HepG2 (cell line): Measurements from ENCODE around the gene PIP5K1A. TPM values are rescaled to one million over a fixed set of nuclear protein-coding genes. Genes with fewer than 3 reads are reported as not detected.

ENCODE experiments used
- ATAC-seq: fragments of 200-7000 bp; cut with Tn5 transposase; 3 replicates; pipeline ENCODE4 v1.9.1; 2020; ENCODE audit warnings: mild to moderate bottlenecking, moderate library complexity
- BruUV-seq: library from RNA; stranded (reverse); fragments of 400-500 nt; replicated peaks from 2 replicates; lab custom pipeline; 2021; lab: Mats Ljungman, UMichigan
- CTCF ChIA-PET: fragments of 300-600 bp; formaldehyde crosslinking; extraction: SDS; loops from one replicate; lab custom pipeline; 2021; ENCODE audit warnings: low total read pairs, inconsistent platforms, low intra/inter-chr PET ratio; lab: Yijun Ruan, JAX
- POLR2A ChIA-PET: fragments of 350-600 bp; sonication (Branson Sonifier 250); formaldehyde crosslinking; loops from one replicate; lab custom pipeline; 2020; ENCODE audit warnings: antibody characterized with exemption, inconsistent platforms; lab: Yijun Ruan, JAX
- DNase-seq: peaks from one replicate; pipeline ENCODE4 v3.0.0-alpha.2; 2015; ENCODE audit warnings: low spot score
- FAIRE-seq: peaks from 3 replicates; lab custom pipeline; 2011; peaks lifted over from hg19 to GRCh38; lab: Jason Lieb, UNC
- H2AFZ ChIP-seq: one replicate; pipeline ENCODE4 v1.6.1; 2011; ENCODE audit warnings: low read length, inconsistent platforms
- H3K27ac ChIP-seq: fragments of 300-600 bp; 3 replicates; pipeline ENCODE4 v1.8.0; 2011; ENCODE audit warnings: mixed run types, mild to moderate bottlenecking, mixed read lengths, low read length, inconsistent platforms; ENCODE audit not compliant: insufficient read depth; ENCODE audit errors: extremely low read length
- H3K27me3 ChIP-seq, 2 experiments: fragments of 200-600 bp in 1 of 2; 2 replicates in 1 of 2; 3 replicates in 1 of 2; pipeline versions ENCODE4 v1.6.0 to v1.8.0; 2011; ENCODE audit warnings: low read length in 2 of 2, mild to moderate bottlenecking in 2 of 2, moderate library complexity in 2 of 2, inconsistent platforms in 1 of 2; ENCODE audit not compliant: insufficient read depth in 2 of 2, control insufficient read depth in 1 of 2
- H3K36me3 ChIP-seq, 2 experiments: fragments of 200-600 bp in 1 of 2; replicated peaks in 1 of 2; 2 replicates in 1 of 2; 3 replicates in 1 of 2; pipeline versions ENCODE4 v1.5.1 to v1.8.0; 2011; ENCODE audit warnings: low read length in 2 of 2, inconsistent platforms in 1 of 2; ENCODE audit not compliant: insufficient read depth in 2 of 2, control insufficient read depth in 1 of 2
- H3K4me1 ChIP-seq: 2 replicates; pipeline ENCODE4 v1.5.1; 2012; ENCODE audit warnings: low read length, inconsistent platforms; ENCODE audit not compliant: insufficient read depth
- H3K4me2 ChIP-seq: 2 replicates; pipeline ENCODE4 v1.6.0; 2011; ENCODE audit warnings: low read depth, low read length, inconsistent platforms
- H3K4me3 ChIP-seq, 3 experiments: fragments of 200-600 bp in 1 of 3; sonication (generic), shearing (Covaris generic) in 1 of 3; replicated peaks in 1 of 3; 2 replicates each; pipeline ENCODE4 v1.5.1; 2011 to 2016; ENCODE audit warnings: low read length in 3 of 3, inconsistent platforms in 2 of 3, low read depth in 2 of 3, mild to moderate bottlenecking in 2 of 3, control low read depth in 1 of 3, mixed read lengths in 1 of 3; ENCODE audit not compliant: insufficient read depth in 1 of 3
- H3K79me2 ChIP-seq: one replicate; pipeline ENCODE4 v1.6.1; 2011; ENCODE audit warnings: low read length, inconsistent platforms; ENCODE audit not compliant: insufficient read depth
- H3K9ac ChIP-seq: 2 replicates; pipeline ENCODE4 v1.6.0; 2011; ENCODE audit warnings: mild to moderate bottlenecking, low read depth, low read length, inconsistent platforms; ENCODE audit not compliant: insufficient read depth
- H3K9me3 ChIP-seq: 2 replicates; pipeline ENCODE4 v1.5.1; 2012; ENCODE audit warnings: mild to moderate bottlenecking, low read length
- H4K20me1 ChIP-seq: 2 replicates; pipeline ENCODE4 v1.6.0; 2011; ENCODE audit warnings: inconsistent platforms, mild to moderate bottlenecking, low read length, moderate library complexity; ENCODE audit not compliant: insufficient read depth
- BRF2 ChIP-seq: sonication (generic); formaldehyde crosslinking; IDR thresholded peaks from 2 replicates; pipeline ENCODE4 v1.8.1; 2022; ENCODE audit warnings: mild to moderate bottlenecking, missing genetic modification reagents
- FOXP4 ChIP-seq: sonication (generic); formaldehyde crosslinking; IDR thresholded peaks from 2 replicates; pipeline ENCODE4 v1.4.0; 2020; ENCODE audit warnings: missing genetic modification reagents
- KDM1A ChIP-seq: IDR thresholded peaks from 2 replicates; pipeline ENCODE4 v1.6.1; 2016; ENCODE audit warnings: missing compliant biosample characterization
- MBD4 ChIP-seq: IDR thresholded peaks from 2 replicates; pipeline ENCODE4 v1.6.1; 2012; ENCODE audit warnings: low read length, inconsistent platforms, borderline replicate concordance
- MED1 ChIP-seq: sonication (generic); formaldehyde crosslinking; IDR thresholded peaks from 2 replicates; pipeline ENCODE4 v1.4.0; 2020; ENCODE audit warnings: missing genetic modification reagents
- MXD3 ChIP-seq: IDR thresholded peaks from 2 replicates; pipeline ENCODE4 v1.6.1; 2016; ENCODE audit warnings: mild to moderate bottlenecking, missing biosample characterization, missing genetic modification reagents
- RAD51 ChIP-seq: fragments of 450-650 bp; IDR thresholded peaks from 2 replicates; pipeline ENCODE4 v1.6.1; 2016; ENCODE audit warnings: borderline replicate concordance
- SIN3B ChIP-seq: fragments of 150-350 bp; IDR thresholded peaks from 2 replicates; pipeline ENCODE4 v1.6.1; 2014; ENCODE audit warnings: low read length
- ZNF160 ChIP-seq: sonication (generic); formaldehyde crosslinking; IDR thresholded peaks from 2 replicates; pipeline ENCODE4 v1.8.0; 2022; ENCODE audit warnings: mild to moderate bottlenecking, inconsistent platforms, missing genetic modification reagents
- ZNF234 ChIP-seq: sonication (generic); formaldehyde crosslinking; conservative IDR thresholded peaks from 2 replicates; pipeline ENCODE4 v1.5.1; 2020; ENCODE audit warnings: mild to moderate bottlenecking, missing genetic modification reagents
- ZNF329 ChIP-seq: sonication (generic); formaldehyde crosslinking; IDR thresholded peaks from 2 replicates; pipeline ENCODE4 v1.9.0; 2021; ENCODE audit warnings: low read depth, mild to moderate bottlenecking, missing genetic modification reagents
- ZNF431 ChIP-seq: sonication (generic); formaldehyde crosslinking; IDR thresholded peaks from 2 replicates; pipeline ENCODE4 v1.9.0; 2022; ENCODE audit warnings: missing genetic modification reagents, low read depth, mild to moderate bottlenecking, borderline replicate concordance
- ZNF432 ChIP-seq: sonication (generic); formaldehyde crosslinking; IDR thresholded peaks from 2 replicates; pipeline ENCODE4 v1.5.0; 2020; ENCODE audit warnings: missing genetic modification reagents, mild to moderate bottlenecking, borderline replicate concordance
- ZNF547 ChIP-seq: sonication (generic); formaldehyde crosslinking; IDR thresholded peaks from 2 replicates; pipeline ENCODE4 v1.5.1; 2020; ENCODE audit warnings: mild to moderate bottlenecking, missing genetic modification reagents
- ZNF589 ChIP-seq: sonication (generic); formaldehyde crosslinking; conservative IDR thresholded peaks from 2 replicates; pipeline ENCODE4 v1.8.0; 2022; ENCODE audit warnings: mild to moderate bottlenecking, moderate library complexity, missing genetic modification reagents
- ZNF7 ChIP-seq: IDR thresholded peaks from 2 replicates; pipeline ENCODE4 v1.6.1; 2016; ENCODE audit warnings: missing biosample characterization, missing genetic modification reagents
- ZNF800 ChIP-seq: sonication (generic); formaldehyde crosslinking; IDR thresholded peaks from 2 replicates; pipeline ENCODE4 v1.4.0; 2020; ENCODE audit warnings: missing genetic modification reagents
- WGBS: methylation state at CpG from one replicate; pipeline ENCODE4 v1.1.6; 2017; ENCODE audit warnings: low lambda C conversion rate; 5-methylcytosine and 5-hydroxymethylcytosine counted together
- in situ Hi-C: cut with HindIII; loops from 2 replicates; pipeline ENCODE4 v1.10.0; 2017; ENCODE audit warnings: low pct_unique_long_range_greater_than_20kb; ENCODE audit not compliant: extremely low pct_ligation_motif_present
- intact Hi-C: fragments of 100-400 bp; cut with micrococcal nuclease; formaldehyde crosslinking; loops from one replicate; pipeline ENCODE4 v1.10.0; 2022; ENCODE audit not compliant: unreplicated experiment
- polyA plus RNA-seq, 8 experiments: library from polyadenylated mRNA; depleted of rRNA in 3 of 8; stranded (reverse) in 7 of 8; unstranded in 1 of 8; fragments of >200 nt; fragmentation: Illumina TruSeq in 4 of 8; extraction: Trizol in 4 of 8; gene quantifications; 2 replicates each; pipeline versions ENCODE4 v1.2.1 to v1.2.3, GENCODE V29; 2011 to 2016; ENCODE audit warnings: low read depth in 4 of 8, missing spikeins in 1 of 8, mixed read lengths in 1 of 8; ENCODE audit not compliant: insufficient read depth in 1 of 8
- total RNA-seq, 5 experiments: library from RNA; depleted of rRNA; stranded (reverse); fragments of >200 nt; fragmentation: Illumina TruSeq; extraction: Trizol; gene quantifications; 2 replicates each; pipeline ENCODE4 v1.2.3, GENCODE V29; 2016; ENCODE audit warnings: low read depth in 1 of 5
- TF ChIP-seq, protein P1 (sequence below): fragments of 450-650 bp; IDR thresholded peaks from 2 replicates; pipeline ENCODE4 v1.6.1; 2016

PIP5K1A gene
- total and polyA plus RNA-seq, 2 of the 13 experiments (the other 11 are each of a cell fraction or from before 2014, with no cell fraction given), result 45.3 to 65.1 TPM

DNA sequence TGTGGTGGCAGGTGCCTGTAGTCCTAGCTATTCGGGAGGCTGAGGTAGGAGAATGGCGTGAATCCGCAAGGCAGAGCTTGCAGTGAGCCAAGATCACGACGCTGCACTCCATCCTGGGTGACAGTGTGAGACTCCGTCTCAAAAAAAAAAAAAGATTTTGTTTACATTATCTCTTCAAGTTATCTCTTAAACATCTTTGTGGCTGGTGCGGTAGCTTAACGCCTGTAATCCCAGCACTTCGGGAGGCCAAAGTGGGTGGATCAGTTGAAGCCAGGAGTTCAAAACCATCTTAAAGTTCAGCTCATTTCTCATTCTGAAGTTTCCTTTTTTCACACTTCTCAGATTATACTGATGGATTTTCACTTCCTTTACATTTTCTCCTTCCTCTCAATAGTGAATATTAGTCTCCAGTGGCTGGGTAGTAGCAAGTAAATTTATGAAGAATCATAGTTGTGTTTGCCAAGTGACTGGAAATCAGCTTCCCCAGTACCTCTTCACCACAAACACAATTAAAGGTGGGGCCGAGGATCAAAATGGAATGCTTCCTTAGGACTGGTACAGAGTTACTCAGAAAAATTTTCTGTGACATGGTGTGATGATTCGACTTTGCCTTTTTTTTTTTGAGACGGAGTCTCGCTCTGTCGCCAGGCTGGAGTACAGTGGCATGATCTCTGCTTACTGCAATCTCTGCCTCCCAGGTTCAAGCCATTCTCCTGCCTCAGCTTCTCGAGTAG, 13.8 kb downstream of the PIP5K1A start:
- BruUV-seq, result no TSS peak
- WGBS, result 93% methylated on average over 15 of the region's 15 CpGs
- intact Hi-C loops, result no loop called here
- no peak for FAIRE-seq
- Histone ChIP-seq H3K9me3 (no peaks in the 10 kb centered on the region), H4K20me1 (0 out of 2 replicates have a peak, but pooled peaks cover 3% of the 10 kb centered on the region), H3K4me1 (peaks cover 20% of the 10 kb centered on the region), H3K27me3 (no peaks in the 10 kb centered on the region), H3K4me2 (no peak overlapping the region)
- POLR2A ChIA-PET, result interaction anchor here (1.0 kb wide), 1 partner anchor 11 kb away, joined by 3 read pairs; no protein-coding TSS in a partner anchor
- DNase-seq, result no peak
- CTCF ChIA-PET, result no interaction called here
- in situ Hi-C loops, result no loop called here
- TF ChIP-seq ZNF234 (CRISPR knock-in tag), result no peak
- no peak for TF ChIP-seq BRF2 (CRISPR knock-in tag)
- TF ChIP-seq MBD4, result no peak
- no peak for TF ChIP-seq ZNF160
- no peak for TF ChIP-seq ZNF432 (CRISPR knock-in tag)
- TF ChIP-seq ZNF7 (CRISPR knock-in tag), result no peak
- no peak for TF ChIP-seq ZNF800 (CRISPR knock-in tag)
- no peak for TF ChIP-seq MXD3 (CRISPR knock-in tag)
- no peak for TF ChIP-seq ZNF329 (CRISPR knock-in tag)
- no peak for TF ChIP-seq MED1 (CRISPR knock-in tag)
- TF ChIP-seq, protein P1, sequence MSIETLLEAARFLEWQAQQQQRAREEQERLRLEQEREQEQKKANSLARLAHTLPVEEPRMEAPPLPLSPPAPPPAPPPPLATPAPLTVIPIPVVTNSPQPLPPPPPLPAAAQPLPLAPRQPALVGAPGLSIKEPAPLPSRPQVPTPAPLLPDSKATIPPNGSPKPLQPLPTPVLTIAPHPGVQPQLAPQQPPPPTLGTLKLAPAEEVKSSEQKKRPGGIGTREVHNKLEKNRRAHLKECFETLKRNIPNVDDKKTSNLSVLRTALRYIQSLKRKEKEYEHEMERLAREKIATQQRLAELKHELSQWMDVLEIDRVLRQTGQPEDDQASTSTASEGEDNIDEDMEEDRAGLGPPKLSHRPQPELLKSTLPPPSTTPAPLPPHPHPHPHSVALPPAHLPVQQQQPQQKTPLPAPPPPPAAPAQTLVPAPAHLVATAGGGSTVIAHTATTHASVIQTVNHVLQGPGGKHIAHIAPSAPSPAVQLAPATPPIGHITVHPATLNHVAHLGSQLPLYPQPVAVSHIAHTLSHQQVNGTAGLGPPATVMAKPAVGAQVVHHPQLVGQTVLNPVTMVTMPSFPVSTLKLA, result no peak
- no peak for TF ChIP-seq ZNF431 (CRISPR knock-in tag)
- TF ChIP-seq ZNF547, result no peak
- TF ChIP-seq ZNF589 (CRISPR knock-in tag), result no peak
- no peak for TF ChIP-seq RAD51
- TF ChIP-seq FOXP4 (CRISPR knock-in tag), result no peak
- TF ChIP-seq SIN3B, result no peak
- TF ChIP-seq KDM1A (CRISPR knock-in tag), result no peak
- TF ChIP-seq, all 625 proteins: peak for 0
- no peak overlapping the region for H3K4me3 ChIP-seq
- H3K27ac ChIP-seq, result no peak overlapping the region
- no peak for ATAC-seq
- no peak overlapping the region for H2AFZ ChIP-seq
- H3K36me3 ChIP-seq, result peaks cover 5 to 28% of the 10 kb centered on the region in 2 experiments; a peak in 4 of 5 replicates
- peaks cover 47% of the 10 kb centered on the region for H3K79me2 ChIP-seq
- no peak overlapping the region for H3K9ac ChIP-seq
